ENCODE measurements around the gene MTG1.
"Not testable (repeated sequence)": the region's sequence is repeated elsewhere in the genome, so short reads cannot be mapped to it uniquely, and the experiment has no call there.

The MTG1 gene

GRCh38 chr10:133401981-133402725 lies 8.2 kb downstream of the MTG1 start:
- no peak for DNase-seq

- DNase-seq, result no peak
Observed at GRCh38 chr10:133403359-133403758, 9.4 kb downstream of the MTG1 start.

- no peak for DNase-seq
Observed at GRCh38 chr10:133403784-133404183, 9.8 kb downstream of the MTG1 start.

- DNase-seq, result no peak
Observed at GRCh38 chr10:133405272-133405671, 11.3 kb downstream of the MTG1 start.

GRCh38 chr10:133405844-133406527 lies 12.0 kb downstream of the MTG1 start:
- DNase-seq, result no peak

GRCh38 chr10:133411523-133412380 lies 17.8 kb downstream of the MTG1 start:
- no peak for DNase-seq

GRCh38 chr10:133412381-133412711 lies 18.4 kb downstream of the MTG1 start:
- DNase-seq, result no peak

- not testable (repeated sequence) for DNase-seq
Observed at GRCh38 chr10:133414401-133414800, 20.4 kb downstream of the MTG1 start.

- DNase-seq, result no peak
Observed at GRCh38 chr10:133415752-133416151, 21.8 kb downstream of the MTG1 start.

GRCh38 chr10:133418289-133418993 lies 24.5 kb downstream of the MTG1 start:
- no peak for DNase-seq

- DNase-seq, result no peak
Observed at GRCh38 chr10:133419211-133419950, 25.4 kb downstream of the MTG1 start.

GRCh38 chr10:133420028-133420427 lies 26.1 kb downstream of the MTG1 start:
- DNase-seq, result no peak

GRCh38 chr10:133420579-133420978 lies 26.6 kb downstream of the MTG1 start:
- no peak for DNase-seq

GRCh38 chr10:133421336-133422222 lies 27.6 kb downstream of the MTG1 start:
- DNase-seq, result no peak

GRCh38 chr10:133422223-133422806 lies 28.4 kb downstream of the MTG1 start:
- DNase-seq, result no peak

- no peak for DNase-seq
Observed at GRCh38 chr10:133422807-133423771, 29.1 kb downstream of the MTG1 start.

- DNase-seq, result not testable (repeated sequence)
Observed at GRCh38 chr10:133424102-133424501, 30.1 kb downstream of the MTG1 start.

GRCh38 chr10:133424601-133425000 lies 30.6 kb downstream of the MTG1 start, which contains the start of gene SPRN:
Gene SPRN (minus strand): TSS chr10:133424625. CDS start chr10:133423681, 944 bp downstream.
- DNase-seq, result not testable (repeated sequence)

- not testable (repeated sequence) for DNase-seq
Observed at GRCh38 chr10:133429571-133429970, 35.6 kb downstream of the MTG1 start.
